GDM1 (cell line): ENCODE measurements around the gene ARMC2.
"Not testable (repeated sequence)": the region's sequence is repeated elsewhere in the genome, so short reads cannot be mapped to it uniquely, and the experiment has no call there.

Experiments
- DNase-seq: peaks from one replicate; lab custom pipeline; 2025; lab: John Stamatoyannopoulos, UW

Gene ARMC2

GRCh38 chr6:108952776-108953486 is 104.7 kb downstream of the ARMC2 start:
- DNase-seq, result no peak

GRCh38 chr6:108953681-108954080 is 105.5 kb downstream of the ARMC2 start:
- no peak for DNase-seq

GRCh38 chr6:108955329-108955949 is 107.2 kb downstream of the ARMC2 start:
- DNase-seq, result no peak

- DNase-seq, result no peak
Measured at GRCh38 chr6:108957221-108957620, 109.0 kb downstream of the ARMC2 start.

GRCh38 chr6:108958900-108959770 is 110.9 kb downstream of the ARMC2 start:
- peak; percentile 20 for DNase-seq

GRCh38 chr6:108959972-108960582 is 111.9 kb downstream of the ARMC2 start:
- DNase-seq, result no peak

GRCh38 chr6:108960601-108961000 is 112.4 kb downstream of the ARMC2 start:
- DNase-seq, result no peak

GRCh38 chr6:108961077-108961476 is 112.9 kb downstream of the ARMC2 start:
- DNase-seq, result no peak

GRCh38 chr6:108961985-108962384 is 113.8 kb downstream of the ARMC2 start:
- DNase-seq, result no peak

GRCh38 chr6:108966251-108966650 is 118.0 kb downstream of the ARMC2 start:
- no peak for DNase-seq

- DNase-seq, result peak; percentile 65
Measured at GRCh38 chr6:108966855-108967755, 118.9 kb downstream of the ARMC2 start.

GRCh38 chr6:108968325-108969316 is 120.4 kb downstream of the ARMC2 start:
- DNase-seq, result peak; percentile 48

- DNase-seq, result no peak
Measured at GRCh38 chr6:108969776-108970175, 121.6 kb downstream of the ARMC2 start.

GRCh38 chr6:108974201-108974600 is 126.0 kb downstream of the ARMC2 start:
- no peak for DNase-seq

- DNase-seq, result not testable (repeated sequence)
Measured at GRCh38 chr6:108978638-108979037, 130.4 kb downstream of the ARMC2 start.

- DNase-seq, result no peak
Measured at GRCh38 chr6:108982154-108983113, 134.2 kb downstream of the ARMC2 start.

GRCh38 chr6:108983151-108983550 is 134.9 kb downstream of the ARMC2 start:
- no peak for DNase-seq

- no peak for DNase-seq
Measured at GRCh38 chr6:108985301-108985700, 137.1 kb downstream of the ARMC2 start.

- no peak for DNase-seq
Measured at GRCh38 chr6:108987156-108987555, 138.9 kb downstream of the ARMC2 start.
